HG03520 (cell line): ENCODE data around the gene FOXM1.

ENCODE experiments used
- ATAC-seq: cut with Tn5 transposase; IDR thresholded peaks from one replicate; pipeline ENCODE4 v1.9.1; 2021; ENCODE audit warnings: mild to moderate bottlenecking, moderate library complexity; ENCODE audit not compliant: unreplicated experiment

Gene FOXM1

DNA sequence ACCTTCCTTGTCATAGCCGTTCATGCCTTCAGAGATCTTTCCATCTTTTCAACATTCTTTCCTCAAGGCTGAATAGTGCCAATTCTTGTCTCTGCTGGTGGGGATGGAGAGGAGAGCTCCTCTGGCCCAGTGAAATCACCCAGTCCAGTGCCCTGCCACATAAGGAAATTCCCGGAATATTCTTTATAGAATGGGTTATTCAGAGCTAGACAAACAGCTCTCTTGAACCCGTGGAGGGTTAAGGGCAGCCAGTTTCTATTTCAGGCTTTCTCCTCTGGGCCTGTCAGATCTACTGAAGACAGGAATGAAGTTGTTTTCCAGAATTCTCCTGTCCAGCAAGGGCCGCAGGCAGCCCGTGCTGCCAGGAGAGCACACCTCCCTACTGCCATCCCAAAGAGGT, 34.0 kb downstream of the FOXM1 start:
- ATAC-seq, result no peak

DNA sequence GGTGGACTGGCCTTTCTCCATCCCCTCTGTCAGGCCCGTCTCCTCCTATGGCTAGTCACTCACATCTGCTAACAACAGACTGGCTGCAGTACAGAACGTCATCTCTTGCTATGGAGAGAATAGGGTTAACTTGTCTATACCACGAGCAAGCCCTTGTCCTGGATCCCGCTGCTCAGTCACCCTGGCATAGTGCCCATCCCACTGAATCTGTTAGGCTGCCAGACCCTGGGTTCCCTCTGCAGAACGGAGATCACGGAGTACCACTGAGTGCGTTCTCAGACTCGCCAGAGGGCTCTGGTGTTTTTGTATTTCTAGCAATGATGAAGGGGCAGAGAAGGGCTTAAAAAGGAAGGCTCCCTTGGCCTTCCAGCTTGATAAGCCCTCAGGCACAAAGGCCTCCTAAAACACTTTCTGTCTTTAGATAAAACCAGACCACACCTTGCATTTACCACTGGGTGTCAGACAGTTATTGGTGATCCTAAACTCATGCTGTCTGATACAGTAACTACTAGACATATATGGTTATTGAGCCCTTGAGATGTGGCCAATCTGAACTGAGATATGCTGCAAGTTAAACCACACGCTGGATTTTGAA, 35.8 kb downstream of the FOXM1 start:
- no peak for ATAC-seq

DNA sequence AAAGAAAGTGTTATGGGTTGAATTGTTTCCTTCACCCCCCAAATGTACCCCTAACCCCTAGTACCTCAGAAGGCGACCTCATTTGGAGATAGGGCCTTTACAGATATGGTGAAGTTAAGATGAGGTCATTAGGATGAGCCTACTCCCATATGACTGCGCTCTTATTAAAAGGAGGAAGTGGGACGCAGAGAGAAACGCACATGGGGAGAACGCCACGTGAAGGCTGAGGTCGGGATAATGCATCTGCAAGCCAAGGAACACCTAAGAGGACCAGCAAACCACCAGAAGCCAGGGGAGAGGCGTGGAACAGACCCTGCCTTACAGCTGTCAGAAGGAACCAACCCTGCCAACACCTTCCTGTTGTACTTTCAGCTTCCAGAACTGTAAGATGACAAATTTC, 40.4 kb downstream of the FOXM1 start:
- ATAC-seq, result no peak

DNA sequence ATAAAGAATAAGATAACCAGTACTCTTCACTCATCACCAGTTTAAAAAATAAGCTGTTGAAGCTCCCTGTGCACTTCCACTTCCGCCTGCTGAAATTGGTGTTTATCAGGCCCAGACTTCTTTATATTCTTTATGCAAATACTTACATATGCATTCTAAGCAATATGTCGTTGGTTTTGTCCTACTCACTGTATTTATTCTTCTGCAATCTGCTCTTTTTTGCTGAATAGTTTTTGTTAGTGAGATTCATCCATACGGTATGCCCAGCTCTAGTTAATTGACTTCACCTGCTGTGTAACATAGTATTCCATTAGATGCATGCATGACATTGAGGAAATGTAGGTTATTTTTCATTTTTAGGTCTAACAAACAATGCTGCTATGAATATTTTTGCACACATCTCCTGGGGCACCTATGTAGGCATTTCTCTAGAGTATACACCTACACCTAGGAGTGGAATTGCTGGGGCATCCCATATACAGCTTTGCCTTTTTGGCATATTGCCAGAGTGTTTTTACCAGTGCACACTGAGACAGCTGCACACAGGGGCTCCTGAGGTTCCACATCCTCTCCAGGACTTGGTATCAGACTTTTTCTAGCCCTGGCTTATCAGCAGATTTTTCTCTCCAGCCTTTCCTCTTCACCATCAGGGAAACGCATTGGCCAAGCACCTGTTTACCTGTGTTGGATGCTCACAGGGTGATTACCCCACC, 41.1 kb downstream of the FOXM1 start:
- no peak for ATAC-seq

DNA sequence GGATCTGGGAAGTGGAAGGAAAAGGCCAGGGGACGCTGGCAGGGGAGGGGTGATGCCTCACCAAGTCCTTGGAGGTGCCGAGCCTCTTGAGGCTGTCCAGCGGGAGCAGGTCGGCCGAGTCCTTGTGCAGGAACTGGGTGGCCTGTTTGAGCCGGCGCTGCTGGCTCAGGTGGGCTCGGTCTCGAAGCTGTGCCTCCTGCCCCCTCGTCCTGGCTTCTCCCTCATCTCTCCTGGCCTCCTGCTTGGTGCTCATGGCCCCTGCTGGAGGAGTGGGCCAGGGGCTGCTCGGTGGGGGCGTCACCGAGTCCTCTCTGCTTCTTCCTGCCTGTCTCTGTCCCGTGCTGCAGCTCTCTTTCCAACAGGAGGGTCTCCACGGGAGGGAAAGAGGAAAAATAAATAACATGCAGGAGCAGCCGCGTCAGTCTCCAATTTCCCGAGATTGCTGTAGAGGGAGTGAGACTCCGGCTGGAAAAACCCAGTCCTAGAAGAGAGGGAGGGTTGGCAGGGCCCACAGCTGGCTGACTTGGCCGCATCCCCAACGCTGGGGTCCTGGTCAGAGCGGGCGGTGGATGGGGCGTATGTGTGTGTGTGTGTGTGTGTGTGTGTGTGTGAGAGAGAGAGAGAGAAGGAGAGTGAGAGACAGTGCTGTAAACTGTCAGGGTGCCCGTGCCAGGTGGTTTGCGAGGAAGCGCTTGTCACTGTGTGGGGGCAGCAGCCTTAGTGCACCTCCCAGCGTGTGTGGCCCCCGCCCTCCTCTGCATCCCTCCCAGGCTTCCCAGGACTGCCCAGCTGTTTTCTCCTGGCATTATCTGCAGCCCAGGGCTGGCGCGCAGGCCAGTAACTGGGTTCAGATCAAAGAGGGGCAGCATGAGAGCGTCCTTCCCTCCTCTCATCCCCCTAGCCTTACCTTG, 42.1 kb downstream of the FOXM1 start, which contains the start of gene NRIP2:
Gene NRIP2, minus strand, starts transcription at position 455 of the 911 bp plus-strand sequence. Its CDS starts 52 bp downstream, at position 403.
- ATAC-seq, result no peak

DNA sequence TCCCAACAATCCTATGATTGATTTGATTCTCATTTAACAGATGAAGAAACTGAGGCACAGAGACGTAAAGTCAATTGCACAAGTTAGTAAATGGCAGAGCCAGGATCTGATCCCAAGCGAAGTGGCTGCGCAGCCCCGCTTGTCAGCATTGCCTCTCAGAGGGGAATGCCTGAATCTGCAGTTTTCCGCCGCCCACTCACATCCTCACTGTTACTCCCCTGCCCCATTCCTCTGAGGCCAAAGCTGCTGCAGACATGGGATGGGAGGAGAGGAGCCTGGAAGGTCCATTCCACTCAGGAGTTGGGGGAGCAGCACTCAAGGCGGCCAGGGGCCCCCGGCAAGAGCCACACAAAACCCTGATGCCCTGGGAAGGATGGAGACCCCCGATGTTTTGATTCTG, 43.2 kb downstream of the FOXM1 start:
- ATAC-seq, result no peak

DNA sequence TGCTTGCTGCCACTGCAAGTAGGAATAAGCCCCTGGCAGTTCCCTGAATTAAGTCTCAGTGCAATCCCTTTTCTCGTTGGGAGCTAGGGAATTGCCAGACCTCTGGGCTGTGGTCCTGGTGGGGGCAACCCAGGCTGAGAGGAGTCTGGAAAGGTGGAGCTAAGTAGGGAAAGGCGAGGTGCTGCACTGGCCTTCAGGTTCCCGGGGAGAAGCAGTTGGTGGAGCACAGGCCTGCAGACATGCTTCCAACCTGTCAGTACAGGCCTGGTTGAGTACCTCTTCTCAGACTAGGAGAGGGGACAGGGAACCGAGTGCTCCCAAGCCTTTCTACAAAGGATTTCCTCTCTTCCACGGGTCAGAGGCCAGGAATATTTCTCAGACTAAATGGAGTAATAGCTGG, 43.6 kb downstream of the FOXM1 start:
- ATAC-seq, result no peak

DNA sequence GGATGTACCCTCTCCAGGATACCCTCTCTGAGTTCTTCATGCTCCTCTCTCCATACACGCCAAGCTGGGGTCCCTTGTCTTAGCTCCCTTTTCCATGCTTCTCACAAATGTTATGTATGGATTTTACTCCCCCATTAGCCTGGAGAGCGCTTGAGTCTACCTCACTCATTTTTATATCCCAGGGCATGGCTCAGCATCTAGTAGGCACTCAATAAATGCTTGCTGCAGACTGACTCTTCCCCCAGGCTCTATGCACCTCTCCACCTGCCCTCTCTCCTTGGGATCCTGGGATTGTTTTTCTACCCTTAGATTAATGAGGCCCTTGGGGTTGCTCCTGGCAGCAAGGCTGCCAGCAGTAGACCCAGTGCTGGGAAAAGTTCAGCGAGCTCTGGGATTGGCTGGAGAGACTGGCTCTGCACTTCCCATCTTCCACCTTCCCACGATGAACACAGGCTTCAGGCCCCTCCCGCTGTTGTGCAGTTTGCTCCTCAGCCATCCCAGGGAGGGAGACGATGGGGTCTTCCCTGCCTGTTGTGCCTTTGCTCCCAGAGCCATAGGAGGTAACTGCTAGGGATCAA, 44.3 kb downstream of the FOXM1 start:
- ATAC-seq, result no peak

DNA sequence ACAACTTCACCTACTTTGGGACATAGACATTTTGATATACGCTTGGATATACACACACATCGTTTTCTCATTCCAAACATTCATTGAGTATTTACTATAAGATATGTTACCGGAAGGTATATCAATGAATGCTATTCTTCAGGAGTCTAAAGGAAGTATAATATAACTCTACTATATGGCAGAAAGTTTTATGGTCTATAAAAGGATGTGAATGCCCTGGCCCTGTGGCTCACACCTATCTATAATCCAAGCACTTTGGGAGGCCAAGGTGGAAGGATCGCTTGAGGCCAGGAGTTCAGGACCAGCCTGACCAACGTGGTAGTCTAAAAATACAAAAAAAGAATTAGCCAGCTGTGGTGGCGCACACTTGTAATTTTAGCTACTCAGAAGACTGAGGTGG, 47.7 kb downstream of the FOXM1 start:
- no peak for ATAC-seq

DNA sequence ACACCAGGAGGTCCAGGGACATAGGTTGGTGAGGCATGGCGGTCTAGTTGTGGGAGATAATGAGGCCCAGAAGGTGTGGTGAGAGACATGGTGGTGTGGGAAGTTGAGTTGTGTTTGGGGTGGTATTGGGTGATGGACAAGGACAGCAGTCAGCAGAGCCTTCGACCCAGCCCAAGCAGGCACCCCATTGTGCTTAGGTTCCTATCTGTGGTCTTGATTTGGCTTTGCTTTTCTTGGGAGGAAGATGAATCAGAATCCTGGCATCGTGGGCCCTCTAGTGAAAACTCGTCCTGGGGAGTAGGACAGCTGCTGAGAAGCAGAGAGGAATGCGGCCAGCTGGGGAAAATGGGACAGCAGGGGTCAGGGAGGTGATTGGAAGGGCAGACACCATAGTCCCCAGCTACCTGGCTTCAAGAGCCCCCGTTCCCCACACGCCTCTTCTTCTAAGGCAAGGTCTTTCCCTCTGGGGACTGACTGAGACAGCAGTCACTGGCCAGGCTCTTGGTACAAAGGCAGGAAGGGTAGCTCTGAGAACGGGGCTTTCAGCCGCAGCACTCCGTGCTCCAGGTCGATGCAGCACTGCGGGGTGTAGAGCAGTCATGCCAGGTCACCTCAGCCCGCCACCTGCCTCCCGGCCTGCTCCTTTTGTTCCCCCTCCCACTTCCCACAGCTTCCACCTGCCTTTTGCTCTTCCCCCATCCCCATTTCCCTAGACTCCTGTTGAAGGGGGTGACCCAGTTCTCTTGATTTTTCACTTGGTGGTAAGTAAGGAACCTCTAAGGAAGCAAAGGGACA, 50.1 kb downstream of the FOXM1 start:
- no peak for ATAC-seq

DNA sequence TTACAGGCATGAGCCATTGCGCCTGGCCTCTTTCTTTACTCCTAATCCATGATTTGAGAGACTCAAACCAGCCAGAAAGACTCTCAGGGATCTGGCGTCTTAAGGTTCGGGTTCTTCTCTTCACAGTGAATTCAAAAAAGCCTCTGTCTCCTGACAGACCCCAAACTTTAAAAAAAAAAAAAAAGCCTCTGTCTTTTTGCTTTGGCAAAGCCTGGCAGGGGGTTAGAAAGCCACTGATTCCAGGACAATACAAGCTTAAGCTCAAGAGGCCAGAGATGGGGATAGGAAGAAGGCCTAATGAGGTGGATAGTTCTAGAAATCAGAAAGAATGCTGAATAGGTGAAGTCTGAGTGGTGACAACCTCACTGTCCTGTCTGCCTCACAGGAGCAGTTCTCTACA, 50.9 kb downstream of the FOXM1 start:
- ATAC-seq, result no peak

DNA sequence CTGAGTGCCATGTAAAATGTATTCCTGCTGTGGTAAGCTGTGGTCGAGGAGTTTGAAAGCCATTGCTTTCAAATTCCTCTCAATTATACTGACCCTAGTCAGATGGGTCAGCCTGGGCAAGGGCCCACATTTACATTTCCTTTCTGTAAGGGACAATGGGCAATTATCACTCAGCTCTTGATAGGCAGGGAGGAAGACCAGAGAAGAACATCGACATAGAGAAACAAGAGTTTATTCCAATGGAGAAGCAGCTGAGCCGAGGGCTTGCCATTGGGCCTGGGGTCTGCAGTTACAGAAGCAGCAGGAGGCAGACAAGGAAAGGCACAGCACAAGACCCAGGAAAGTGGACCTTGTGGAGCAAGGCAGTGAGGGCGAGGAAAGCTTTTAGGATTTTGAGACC, 51.8 kb downstream of the FOXM1 start:
- no peak for ATAC-seq

DNA sequence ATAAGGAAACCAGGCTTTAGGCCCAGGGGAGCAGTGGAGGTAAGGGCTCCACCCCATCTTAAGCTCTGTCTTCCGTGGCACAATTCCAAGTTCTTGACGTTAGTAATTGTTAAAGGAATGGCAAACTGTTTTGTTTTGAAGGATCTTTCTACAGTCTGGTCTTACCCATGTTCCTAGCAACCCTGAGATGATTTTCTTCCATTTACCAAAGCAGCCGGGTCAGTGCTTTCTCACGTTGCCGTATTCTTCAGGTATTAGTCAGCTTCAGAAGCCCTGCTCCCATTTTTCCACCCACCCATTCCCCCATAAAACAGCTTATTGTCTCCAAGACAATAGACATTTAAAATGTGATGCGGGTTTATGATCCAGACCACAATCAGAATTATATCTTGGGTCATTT, 52.4 kb downstream of the FOXM1 start:
- no peak for ATAC-seq

DNA sequence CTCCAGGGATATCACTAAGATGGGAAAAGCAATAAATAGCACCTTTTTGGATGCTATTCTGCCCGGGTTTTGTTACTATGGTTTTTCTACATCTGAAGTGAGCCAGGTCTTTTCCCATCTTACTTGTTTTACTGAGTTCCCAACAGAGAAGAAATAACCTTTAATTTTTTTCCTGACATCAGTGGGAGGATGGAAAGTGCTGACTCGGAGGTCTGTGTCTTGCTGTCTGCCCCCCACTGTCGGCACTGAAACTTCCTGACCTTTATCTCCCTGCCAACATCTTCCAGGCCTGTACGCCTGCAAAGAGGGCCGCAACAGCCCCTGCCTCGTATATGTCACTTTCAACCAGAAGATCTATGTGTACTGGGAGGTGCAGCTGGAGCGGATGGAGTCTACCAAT, 53.5 kb downstream of the FOXM1 start:
- no peak for ATAC-seq

DNA sequence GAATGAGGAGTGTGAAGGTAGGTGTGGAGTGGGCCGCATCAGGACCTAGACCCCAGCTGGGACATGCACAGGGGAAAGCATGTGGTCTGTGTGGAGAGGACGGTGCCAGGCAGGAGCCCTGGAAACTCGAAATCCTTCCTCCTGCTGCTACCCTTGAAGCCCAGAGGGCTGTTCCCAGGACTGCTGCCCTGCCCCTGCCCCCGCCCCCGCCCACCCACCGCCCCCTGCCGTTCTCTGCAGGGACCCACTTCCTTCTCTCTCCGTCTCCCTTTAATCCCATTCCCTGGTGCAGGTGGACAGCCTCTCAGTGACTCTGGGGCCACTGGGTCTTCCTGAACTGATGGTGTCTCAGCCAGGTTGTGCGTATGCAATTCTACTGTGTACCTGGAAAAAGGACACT, 56.5 kb downstream of the FOXM1 start:
- no peak for ATAC-seq

DNA sequence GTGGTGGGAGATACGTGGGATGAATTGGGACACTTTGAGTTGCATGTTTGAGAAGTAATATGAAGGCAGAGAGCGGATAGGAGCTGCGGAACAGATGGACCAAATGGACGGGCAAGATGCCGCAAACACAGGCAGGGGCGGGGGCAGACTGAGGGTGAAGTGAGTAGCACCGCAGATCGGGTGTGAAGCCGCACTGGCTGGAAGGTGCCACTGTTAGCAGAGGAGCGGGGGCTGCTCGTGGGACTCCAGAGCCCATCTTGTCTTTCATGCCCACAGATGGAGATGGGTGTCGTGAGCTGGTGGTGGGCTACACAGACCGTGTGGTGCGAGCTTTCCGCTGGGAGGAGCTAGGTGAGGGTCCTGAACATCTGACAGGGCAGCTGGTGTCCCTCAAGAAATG, 57.2 kb downstream of the FOXM1 start:
- no peak for ATAC-seq

DNA sequence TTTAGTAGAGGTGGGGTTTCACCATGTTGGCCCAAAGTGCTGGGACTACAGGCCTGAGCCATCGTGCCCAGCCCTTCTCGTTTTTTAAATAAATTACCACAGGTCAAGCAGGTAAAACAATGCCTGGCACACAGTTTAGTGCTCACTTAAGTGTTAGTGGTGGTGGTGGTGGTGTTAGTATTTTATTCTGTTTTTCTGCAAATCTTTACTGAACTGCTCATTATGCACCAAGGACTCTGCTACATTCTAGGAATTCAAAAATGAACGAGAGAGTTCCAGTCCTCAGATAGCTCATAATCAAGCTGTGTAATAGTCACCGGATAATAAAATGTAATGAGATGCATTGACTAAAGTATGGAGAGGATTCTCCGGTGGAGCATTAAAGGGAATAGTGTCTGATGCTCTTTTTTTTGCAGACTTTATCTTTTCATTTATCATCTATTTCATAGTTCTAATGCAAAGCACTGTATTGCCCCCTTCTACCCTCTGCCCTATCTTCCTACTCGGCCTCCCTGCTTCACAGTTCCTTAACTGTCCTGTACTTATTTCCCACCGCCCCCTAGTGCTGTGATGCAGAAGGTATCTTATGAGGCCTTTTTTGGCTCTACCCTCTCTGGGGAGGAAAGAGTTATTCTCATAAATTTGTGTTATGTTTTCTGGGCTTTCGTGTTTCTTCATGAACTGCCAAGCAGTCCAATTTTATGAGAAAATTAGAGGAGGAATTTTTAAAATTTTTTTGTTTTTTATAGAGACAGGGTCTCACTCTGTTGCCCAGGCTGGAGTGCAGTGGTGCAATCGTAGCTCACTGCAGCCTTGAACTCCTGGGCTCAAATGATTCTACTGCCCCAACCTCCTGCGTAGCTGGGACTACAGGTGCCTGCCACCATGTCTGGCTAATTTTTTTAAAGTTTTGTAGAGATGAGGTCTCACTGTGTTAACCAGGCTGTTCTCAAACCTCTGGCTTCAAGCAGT, 63.5 kb downstream of the FOXM1 start:
- peak; percentile 28 for ATAC-seq

DNA sequence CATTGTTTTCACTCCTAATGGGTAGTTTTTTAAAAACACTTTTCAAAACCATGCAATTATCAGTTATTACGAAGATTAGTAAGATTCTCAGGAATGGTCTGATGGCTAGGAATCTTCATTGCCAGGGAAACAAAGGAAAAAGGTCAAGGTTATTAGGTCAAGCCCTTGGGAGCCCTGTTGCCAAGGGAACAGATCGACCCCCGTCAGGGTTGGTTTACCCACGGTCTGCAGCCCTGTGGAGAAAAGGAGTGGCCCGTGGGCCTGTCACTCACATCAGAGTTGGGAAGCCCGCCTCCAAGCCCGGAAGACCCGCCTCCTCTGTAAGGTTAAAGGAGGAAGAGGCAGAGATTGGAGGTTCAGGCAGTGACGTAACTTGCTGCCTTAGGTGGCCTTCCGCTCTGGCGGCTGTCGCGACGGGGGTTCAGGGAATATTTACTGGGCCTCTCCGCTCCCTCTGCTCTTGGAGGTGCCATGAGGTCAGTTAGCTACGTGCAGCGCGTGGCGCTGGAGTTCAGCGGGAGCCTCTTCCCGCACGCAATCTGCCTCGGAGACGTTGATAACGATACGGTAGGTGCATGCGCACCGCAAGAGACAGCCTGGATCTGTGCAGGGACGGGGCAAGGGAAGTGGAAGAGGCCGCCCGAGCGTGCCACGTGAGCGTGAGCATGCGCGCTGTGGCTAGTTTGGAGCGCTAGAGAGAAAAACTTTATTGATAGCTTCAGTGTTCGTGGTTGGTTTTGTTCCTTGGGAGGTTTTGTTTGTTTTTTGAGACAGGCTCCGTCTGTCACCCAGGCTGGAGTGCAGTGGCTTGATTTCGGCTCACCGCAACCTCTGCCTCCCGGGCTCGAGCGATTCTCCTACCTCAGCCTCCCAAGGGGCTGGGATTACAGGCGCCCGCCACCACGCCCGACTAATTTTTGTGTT, 64.4 kb downstream of the FOXM1 start, which contains the start of gene ITFG2:
Gene ITFG2, plus strand, starts transcription at position 379 of the 924 bp plus-strand sequence. Its CDS starts 93 bp downstream, at position 472.
- peak; percentile 97 for ATAC-seq
